GM18507 (cell line): Measurements from ENCODE around the gene BAIAP2.

ENCODE experiments used
- DNase-seq: peaks from one replicate; pipeline ENCODE4 v3.0.0; 2011; ENCODE audit warnings: low read depth; ENCODE audit not compliant: insufficient read length; ENCODE audit errors: extremely low spot score
- FAIRE-seq: peaks from 2 replicates; lab custom pipeline; 2011; peaks lifted over from hg19 to GRCh38; lab: Jason Lieb, UNC

The BAIAP2 gene

DNA sequence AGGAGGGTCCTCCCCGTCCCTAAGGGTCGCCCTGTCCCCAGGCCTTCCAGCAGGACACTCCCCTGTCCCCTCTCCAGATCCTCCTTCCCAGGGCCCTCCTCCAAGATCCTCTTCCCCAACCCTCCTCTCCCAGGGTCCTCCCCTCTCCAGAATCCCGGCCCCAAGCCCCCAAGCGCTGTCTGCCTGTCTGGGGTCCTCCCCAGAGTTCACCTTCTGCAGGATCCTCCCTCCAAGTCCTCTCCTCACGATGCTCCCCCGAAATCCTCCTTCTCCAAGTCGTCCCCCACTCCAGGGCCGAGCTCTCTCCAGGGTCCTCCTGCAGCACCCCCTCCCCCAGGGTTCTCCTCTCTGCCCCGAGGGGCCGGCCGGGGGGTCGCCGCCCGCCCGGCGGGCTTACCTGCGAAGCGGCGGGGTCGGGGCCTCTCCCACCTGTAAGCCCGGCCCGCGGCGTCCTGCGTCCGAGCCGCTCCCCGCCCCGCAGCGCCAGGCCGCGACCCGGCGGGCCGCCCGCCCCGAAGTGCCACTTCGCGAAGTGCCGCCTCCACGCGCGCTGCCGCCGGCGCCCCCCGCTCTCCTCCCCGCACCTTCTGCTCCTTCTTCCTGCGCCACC, 678 bp upstream of the BAIAP2 start:
- DNase-seq (no peak), FAIRE-seq (no peak)

GRCh38 chr17:81035521-81036196, 708 bp downstream of the BAIAP2 start:
- DNase-seq (no peak), FAIRE-seq (no peak)

DNA sequence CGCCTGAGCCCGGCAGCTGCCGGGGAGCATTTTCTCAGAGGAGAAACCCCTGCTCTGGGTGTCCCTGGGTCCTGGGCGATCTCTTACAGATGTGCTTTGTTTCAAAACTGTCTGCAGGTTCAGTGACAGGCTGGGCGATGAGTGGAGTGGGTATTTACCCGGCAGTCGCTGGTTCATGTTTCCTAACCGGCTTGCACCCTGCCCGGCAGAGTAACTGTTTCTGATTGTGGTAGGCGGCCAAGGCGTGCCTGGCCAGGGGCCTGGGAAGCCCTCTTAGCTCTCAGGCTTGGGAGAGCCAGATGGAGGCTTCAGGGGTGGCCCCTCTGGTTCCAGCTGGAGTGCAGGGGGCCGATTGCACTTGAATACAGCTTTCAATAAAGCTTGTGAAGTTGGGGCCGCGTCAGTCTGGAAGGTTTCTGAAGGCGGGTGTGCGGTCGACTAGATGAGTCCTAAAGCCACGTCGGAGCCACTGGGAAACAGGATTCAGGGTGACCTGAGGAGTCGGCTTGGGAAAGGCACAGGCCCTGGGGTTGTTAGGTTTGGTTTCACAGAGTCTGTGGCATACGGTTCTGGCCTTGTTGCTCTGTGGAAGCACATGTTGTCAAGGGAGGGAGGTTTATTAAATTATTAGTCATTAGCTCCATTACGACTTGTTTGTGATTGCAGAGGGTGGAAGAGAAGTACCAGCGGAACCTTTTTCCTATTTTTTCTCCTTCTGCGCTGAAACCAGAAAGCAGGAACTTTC, 1.4 kb downstream of the BAIAP2 start:
- no peak for FAIRE-seq
- DNase-seq = no peak

DNA sequence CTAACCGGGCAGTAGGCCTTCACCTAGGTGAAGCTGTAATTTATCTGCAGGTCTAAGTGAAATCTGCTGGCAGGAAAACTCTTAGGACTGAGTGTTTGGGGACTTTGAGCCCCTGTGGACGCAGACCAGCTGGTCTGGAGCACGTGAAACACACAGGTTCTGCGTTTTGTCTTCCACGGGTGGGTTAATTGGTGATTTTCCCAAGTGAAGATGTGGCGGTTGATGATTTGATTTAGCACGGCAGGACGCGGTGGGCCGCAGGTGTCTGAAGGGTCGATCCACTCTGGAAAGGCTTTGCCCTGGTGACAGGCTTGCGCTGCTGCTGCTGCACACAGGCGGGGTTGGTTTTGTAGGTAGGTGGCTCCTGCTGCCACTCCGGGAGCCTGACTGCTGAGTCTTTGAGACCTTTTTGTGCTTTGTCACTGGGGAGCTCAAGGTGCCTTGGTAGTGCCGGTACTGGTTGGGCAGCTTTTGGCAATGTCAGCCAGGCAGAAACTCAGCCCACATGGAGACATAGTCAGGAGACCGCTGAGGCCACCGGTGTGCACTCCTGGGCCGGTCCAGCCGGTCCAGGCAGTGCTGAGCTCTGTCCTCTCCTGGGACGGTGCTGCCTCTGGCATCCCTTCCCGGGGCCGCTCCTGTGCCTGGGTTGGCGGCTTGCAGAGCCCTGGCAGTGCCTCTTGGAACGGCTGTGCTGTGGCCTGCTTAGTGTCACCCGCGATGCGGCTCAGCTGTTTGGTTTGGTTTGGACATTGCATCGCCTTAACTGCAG, 2.3 kb downstream of the BAIAP2 start:
- FAIRE-seq (no peak), DNase-seq (no peak)

DNA sequence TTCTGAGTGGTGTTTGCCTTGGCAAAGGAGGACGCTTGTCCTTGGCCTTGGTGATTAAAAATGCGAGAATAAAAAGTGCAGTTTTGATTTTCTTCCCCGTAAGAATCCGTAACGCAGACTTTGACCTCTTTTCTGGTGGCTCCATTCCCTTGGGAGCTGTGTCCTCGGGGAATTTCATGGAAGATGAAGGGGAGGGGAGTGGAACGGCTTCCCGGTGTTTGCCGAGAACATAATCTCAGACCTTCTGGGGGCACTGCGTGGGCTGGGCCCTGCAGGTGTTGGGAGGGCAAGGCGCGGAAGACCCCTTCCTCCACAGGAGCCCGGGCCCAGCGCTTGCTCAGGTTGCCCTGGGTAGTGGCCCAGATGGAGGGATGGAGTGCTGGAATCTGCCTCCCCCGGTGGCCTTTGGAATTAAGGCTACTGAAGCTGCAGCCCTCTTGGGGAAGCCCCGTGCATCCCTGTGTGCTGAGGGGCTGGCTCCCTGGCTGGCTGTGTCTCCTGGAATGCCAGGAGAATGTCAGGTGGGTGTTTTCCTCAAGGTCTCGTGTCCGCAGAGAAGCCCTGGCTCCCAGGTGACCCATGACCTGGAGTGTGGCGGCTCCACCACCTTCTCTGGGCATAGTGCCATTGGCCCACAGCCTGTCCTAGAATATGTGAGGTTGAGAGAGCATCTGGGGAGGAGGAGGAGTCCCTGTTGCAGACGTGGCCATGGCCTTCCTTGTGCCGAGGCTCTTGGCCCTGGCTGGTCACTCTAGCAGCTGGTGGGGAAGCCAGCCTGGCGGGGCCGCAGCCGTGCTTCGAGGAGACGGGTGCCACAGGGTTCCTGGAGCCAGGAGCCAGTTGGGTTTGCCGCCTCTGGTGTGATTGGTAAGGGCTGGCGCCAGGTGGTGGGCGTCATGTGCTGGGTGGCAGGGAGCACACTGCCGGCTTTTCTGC, 3.1 kb downstream of the BAIAP2 start:
- FAIRE-seq = no peak
- no peak for DNase-seq

GRCh38 chr17:81039096-81039495, 4.1 kb downstream of the BAIAP2 start:
- DNase-seq (no peak), FAIRE-seq (no peak)

GRCh38 chr17:81039854-81040758, 5.2 kb downstream of the BAIAP2 start:
- DNase-seq (no peak), FAIRE-seq (no peak)

- no peak for FAIRE-seq
- no peak for DNase-seq
Observed at GRCh38 chr17:81040791-81041337, 5.9 kb downstream of the BAIAP2 start.

GRCh38 chr17:81042606-81043005, 7.7 kb downstream of the BAIAP2 start:
- FAIRE-seq (no peak), DNase-seq (no peak)

DNA sequence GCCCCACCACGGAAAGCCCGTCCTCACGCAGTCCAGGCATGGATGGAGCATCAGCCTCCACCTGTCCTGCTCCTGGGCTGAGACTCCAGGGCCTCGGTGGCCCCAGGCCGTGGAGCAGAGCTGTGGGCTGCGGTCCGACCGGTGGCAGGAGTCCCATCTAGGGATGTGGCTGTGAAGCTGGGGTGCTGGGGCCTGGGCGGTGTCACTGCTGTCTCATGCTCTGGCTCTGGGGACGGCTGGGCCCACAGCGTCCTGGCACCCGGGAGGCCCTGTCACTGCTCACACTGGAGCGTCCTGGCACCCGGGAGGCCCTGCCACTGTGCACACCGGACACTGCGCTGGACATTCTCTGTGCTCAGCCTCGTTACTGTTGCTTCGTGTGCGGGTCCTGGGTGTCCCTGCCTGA, 8.4 kb downstream of the BAIAP2 start:
- DNase-seq (no peak), FAIRE-seq (no peak)

- no peak for FAIRE-seq
Observed at GRCh38 chr17:81043725-81044427, 8.9 kb downstream of the BAIAP2 start.

DNA sequence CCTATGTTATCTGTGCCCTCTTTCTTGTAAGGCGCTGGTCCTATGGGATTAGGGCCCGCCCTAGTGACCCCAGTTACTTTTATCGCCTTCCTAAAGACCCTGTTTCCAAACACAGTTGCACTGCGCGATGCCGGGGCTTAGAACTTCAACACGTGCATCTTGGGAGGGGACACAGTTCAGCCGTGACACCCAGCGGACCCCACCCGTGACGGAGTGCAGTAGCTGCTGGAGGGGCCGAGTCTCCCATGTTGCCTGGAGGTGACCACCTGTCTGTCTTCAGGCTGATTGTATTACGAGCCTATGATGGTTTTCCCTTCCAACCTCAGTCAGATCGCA, 9.4 kb downstream of the BAIAP2 start:
- DNase-seq = no peak
- no peak for FAIRE-seq

More at GRCh38 chr17:81043725-81044427, 8.9 kb downstream of the BAIAP2 start:
- no peak for DNase-seq

DNA sequence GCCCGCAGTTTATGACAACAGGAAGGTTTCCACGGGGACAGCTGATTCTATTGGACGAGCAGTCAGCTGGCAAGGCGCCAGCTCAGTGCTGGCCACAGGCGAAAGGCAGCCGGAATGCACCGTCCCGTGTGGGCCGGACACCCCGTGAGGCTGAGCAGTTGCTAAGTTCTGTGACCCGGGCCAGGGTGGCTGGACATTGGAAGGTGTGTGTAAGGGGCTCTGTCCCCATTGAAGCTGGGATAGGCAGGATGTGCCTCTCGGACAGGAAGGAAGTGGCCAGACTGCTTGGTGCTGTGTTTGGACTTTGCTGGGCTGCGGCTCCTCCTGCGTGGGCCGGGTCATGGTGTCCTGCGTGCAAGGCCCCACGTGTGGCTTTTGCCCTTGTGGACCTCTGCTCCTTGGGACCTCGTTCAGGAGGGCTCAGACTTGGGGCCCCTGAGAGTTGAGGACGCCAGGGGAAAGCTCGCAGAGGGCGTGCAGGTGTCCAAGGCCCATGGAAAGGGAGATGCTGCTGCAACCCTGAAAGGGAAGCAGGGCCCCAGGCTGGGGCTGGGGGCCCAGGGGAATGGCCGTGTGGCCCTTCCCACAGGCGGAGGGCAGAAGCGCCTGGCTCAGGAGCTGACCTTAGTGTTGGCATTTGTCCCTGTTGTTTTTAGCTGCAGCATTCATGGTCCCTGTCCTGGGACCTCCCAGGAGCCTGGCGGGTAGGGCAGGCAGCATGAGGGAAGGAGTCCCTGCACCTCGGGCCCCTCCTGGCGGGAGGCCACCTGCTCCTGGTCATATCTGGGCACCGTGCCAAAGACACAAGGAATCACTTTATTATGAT, 10.0 kb downstream of the BAIAP2 start:
- DNase-seq (no peak), FAIRE-seq (no peak)

GRCh38 chr17:81045590-81046095, 10.7 kb downstream of the BAIAP2 start:
- DNase-seq (no peak), FAIRE-seq (no peak)

- FAIRE-seq = no peak
Observed at GRCh38 chr17:81046132-81046769, 11.3 kb downstream of the BAIAP2 start.

More at GRCh38 chr17:81046132-81046769, 11.3 kb downstream of the BAIAP2 start:
- no peak for DNase-seq
